Frontal cortex (tissue), 4 donors: ENCODE results near the gene MMAB. TPM values are rescaled to one million over a fixed set of nuclear protein-coding genes. Genes with fewer than 3 reads are reported as not detected.

ENCODE experiments used
- DNase-seq, 2 donors: peaks; one replicate each; pipeline ENCODE4 v3.0.0; 2012; ENCODE audit warnings: low spot score in 2 of 2
- FAIRE-seq: peaks from 2 replicates; lab custom pipeline; 2012; peaks lifted over from hg19 to GRCh38; lab: Jason Lieb, UNC
- total RNA-seq: library from RNA; depleted of rRNA; stranded (reverse); fragments of >200 nt; gene quantifications from one replicate; pipeline ENCODE4 v1.2.3, GENCODE V29; 2014
- donor health status: control.
- donor health status: control.
- donor health status: control.

Gene MMAB
- total RNA-seq = 13.9 TPM

- peak; percentile 99 for DNase-seq
- FAIRE-seq = peak; percentile 79
Measured at GRCh38 chr12:109573029-109573913, at the start of gene MMAB, which contains the start of gene MVK. MMAB (minus strand) TSS chr12:109573504; CDS start chr12:109573480, 24 bp downstream. MVK (plus strand) TSS chr12:109573794; CDS start chr12:109574823, 1,029 bp downstream.

- no peak for FAIRE-seq
- DNase-seq = no peak
Measured at GRCh38 chr12:109621901-109622364, 48.6 kb upstream of the MMAB start.

- DNase-seq = no peak
- FAIRE-seq = no peak
Measured at GRCh38 chr12:109621211-109621694, 47.9 kb upstream of the MMAB start.

GRCh38 chr12:109619002-109619604 is 45.8 kb upstream of the MMAB start:
- FAIRE-seq (no peak), DNase-seq (no peak)

- no peak for DNase-seq
- no peak for FAIRE-seq
Measured at GRCh38 chr12:109618082-109618481, 44.8 kb upstream of the MMAB start.

GRCh38 chr12:109617491-109617890 is 44.2 kb upstream of the MMAB start:
- FAIRE-seq (no peak), DNase-seq (peak; percentile 68 to 76)

- DNase-seq (no peak), FAIRE-seq (no peak)
Measured at GRCh38 chr12:109615556-109616229, 42.4 kb upstream of the MMAB start.

GRCh38 chr12:109613649-109614455 is 40.5 kb upstream of the MMAB start:
- FAIRE-seq (no peak), DNase-seq (no peak)

- FAIRE-seq = no peak
- DNase-seq = no peak
Measured at GRCh38 chr12:109612975-109613502, 39.7 kb upstream of the MMAB start.

- FAIRE-seq (no peak), DNase-seq (no peak)
Measured at GRCh38 chr12:109612003-109612402, 38.7 kb upstream of the MMAB start.

GRCh38 chr12:109611223-109611622 is 37.9 kb upstream of the MMAB start:
- FAIRE-seq = no peak
- DNase-seq = no peak

GRCh38 chr12:109610523-109610922 is 37.2 kb upstream of the MMAB start:
- no peak for FAIRE-seq
- DNase-seq = no peak

GRCh38 chr12:109609342-109609741 is 36.0 kb upstream of the MMAB start:
- no peak for DNase-seq
- FAIRE-seq = no peak

- FAIRE-seq (no peak), DNase-seq (no peak)
Measured at GRCh38 chr12:109608793-109609192, 35.5 kb upstream of the MMAB start.

- DNase-seq (no peak), FAIRE-seq (no peak)
Measured at GRCh38 chr12:109608270-109608669, 35.0 kb upstream of the MMAB start.

GRCh38 chr12:109607618-109608017 is 34.3 kb upstream of the MMAB start:
- no peak for FAIRE-seq
- DNase-seq = no peak

GRCh38 chr12:109606320-109607028 is 33.2 kb upstream of the MMAB start:
- FAIRE-seq = no peak
- peak; percentile 64 to 67 for DNase-seq

GRCh38 chr12:109605599-109606228 is 32.4 kb upstream of the MMAB start:
- FAIRE-seq = no peak
- DNase-seq = no peak
